Measurements from ENCODE around the gene UTF1.

UTF1 gene

DNA sequence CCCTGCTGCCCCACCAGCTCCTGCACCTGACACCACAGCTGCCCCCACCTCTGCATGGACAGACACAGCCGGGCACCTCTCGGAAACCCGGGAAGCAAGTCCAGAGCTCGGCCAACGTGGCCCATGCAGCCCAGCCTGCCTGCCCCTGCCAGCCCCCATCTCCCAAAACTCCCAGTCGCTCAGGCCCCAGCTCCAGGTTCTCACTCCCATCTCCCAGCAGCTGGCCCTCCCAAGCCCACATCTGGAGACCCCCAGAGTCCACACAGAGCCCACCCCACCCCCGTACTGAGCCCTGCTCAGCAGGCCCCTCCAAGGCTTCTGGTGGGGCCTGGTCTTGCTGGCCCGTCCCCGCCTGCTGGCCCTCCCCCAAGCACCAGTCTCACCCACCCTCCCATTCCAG, 32.2 kb upstream of the UTF1 start:
- no peak overlapping the region for H2AFZ ChIP-seq (ENCODE audit: low read depth)
- H3K27me3 ChIP-seq (ENCODE audit: insufficient read depth, low read depth): peaks cover 39% of the 10 kb centered on the region
- no peak overlapping the region for H3K9ac ChIP-seq
- no peak overlapping the region for H3K4me3 ChIP-seq (IDR thresholded peaks at IDR 0.05; ENCODE audit: insufficient read depth, low read depth, low read length)
- no peak for TF ChIP-seq CTCF (conservative IDR thresholded peaks at IDR 0.05; ENCODE audit: low read depth, low read length)
- H4K20me1 ChIP-seq (ENCODE audit: insufficient read depth): no peaks in the 10 kb centered on the region
- no peaks in the 10 kb centered on the region for H3K4me1 ChIP-seq (ENCODE audit: low read depth, poor library complexity, severe bottlenecking)
- H3K36me3 ChIP-seq (ENCODE audit: insufficient read depth): no peaks in the 10 kb centered on the region
- no peaks in the 10 kb centered on the region for H3K79me2 ChIP-seq (ENCODE audit: insufficient read depth, low read depth)
- H3K4me2 ChIP-seq: no peak overlapping the region
- H3K27ac ChIP-seq: no peak overlapping the region

- Histone ChIP-seq H2AFZ (ENCODE audit: low read depth) (no peak overlapping the region), H4K20me1 (ENCODE audit: insufficient read depth) (no peaks in the 10 kb centered on the region), H3K9ac (no peak overlapping the region), H3K27me3 (ENCODE audit: insufficient read depth, low read depth) (peaks cover 39% of the 10 kb centered on the region), H3K4me3 (IDR thresholded peaks at IDR 0.05; ENCODE audit: insufficient read depth, low read depth, low read length) (no peak overlapping the region), H3K4me1 (ENCODE audit: low read depth, poor library complexity, severe bottlenecking) (no peaks in the 10 kb centered on the region), H3K36me3 (ENCODE audit: insufficient read depth) (no peaks in the 10 kb centered on the region), H3K27ac (no peak overlapping the region), H3K4me2 (no peak overlapping the region), H3K79me2 (ENCODE audit: insufficient read depth, low read depth) (no peaks in the 10 kb centered on the region)
- TF ChIP-seq CTCF (conservative IDR thresholded peaks at IDR 0.05; ENCODE audit: low read depth, low read length): no peak
Observed at GRCh38 chr10:133198206-133198605, 31.8 kb upstream of the UTF1 start.

- H3K4me1 ChIP-seq (ENCODE audit: low read depth, poor library complexity, severe bottlenecking): no peaks in the 10 kb centered on the region
- H3K27me3 ChIP-seq (ENCODE audit: insufficient read depth, low read depth): peaks cover 39% of the 10 kb centered on the region
- H3K9ac ChIP-seq: no peak overlapping the region
- no peaks in the 10 kb centered on the region for H3K36me3 ChIP-seq (ENCODE audit: insufficient read depth)
- no peaks in the 10 kb centered on the region for H4K20me1 ChIP-seq (ENCODE audit: insufficient read depth)
- H3K4me2 ChIP-seq: no peak overlapping the region
- H3K79me2 ChIP-seq (ENCODE audit: insufficient read depth, low read depth): no peaks in the 10 kb centered on the region
- no peak overlapping the region for H3K27ac ChIP-seq
- TF ChIP-seq CTCF (conservative IDR thresholded peaks at IDR 0.05; ENCODE audit: low read depth, low read length): no peak
- no peak overlapping the region for H2AFZ ChIP-seq (ENCODE audit: low read depth)
- no peak overlapping the region for H3K4me3 ChIP-seq (IDR thresholded peaks at IDR 0.05; ENCODE audit: insufficient read depth, low read depth, low read length)
Observed at GRCh38 chr10:133198621-133199487, 31.2 kb upstream of the UTF1 start.

- Histone ChIP-seq H3K27me3 (ENCODE audit: insufficient read depth, low read depth) (peaks cover 41% of the 10 kb centered on the region), H3K4me1 (ENCODE audit: low read depth, poor library complexity, severe bottlenecking) (no peaks in the 10 kb centered on the region), H3K36me3 (ENCODE audit: insufficient read depth) (no peaks in the 10 kb centered on the region), H3K79me2 (ENCODE audit: insufficient read depth, low read depth) (no peaks in the 10 kb centered on the region), H3K4me2 (no peak overlapping the region), H4K20me1 (ENCODE audit: insufficient read depth) (no peaks in the 10 kb centered on the region), H3K4me3 (IDR thresholded peaks at IDR 0.05; ENCODE audit: insufficient read depth, low read depth, low read length) (no peak overlapping the region), H2AFZ (ENCODE audit: low read depth) (no peak overlapping the region), H3K9ac (no peak overlapping the region), H3K27ac (no peak overlapping the region)
- no peak for TF ChIP-seq CTCF (conservative IDR thresholded peaks at IDR 0.05; ENCODE audit: low read depth, low read length)
Observed at GRCh38 chr10:133199488-133199885, 30.5 kb upstream of the UTF1 start.

All from KMS-11 (cell line).